Astrocyte (in vitro differentiated cells and primary cell): Measurements from ENCODE around the gene INO80. TPM values are rescaled to one million over a fixed set of nuclear protein-coding genes. Genes with fewer than 3 reads are reported as not detected.

ENCODE experiments used
- DNase-seq: peaks from one replicate; pipeline ENCODE4 v3.0.0-alpha.2; 2010; ENCODE audit warnings: low read depth
- FAIRE-seq: peaks from 2 replicates; lab custom pipeline; 2011; peaks lifted over from hg19 to GRCh38; lab: Jason Lieb, UNC
- H2AFZ ChIP-seq: 2 replicates; pipeline ENCODE4 v1.6.0; 2012; ENCODE audit warnings: low read depth, low read length, inconsistent platforms
- H3K27ac ChIP-seq: 2 replicates; pipeline ENCODE4 v1.5.1; 2011; ENCODE audit warnings: low read depth, low read length, inconsistent platforms
- H3K27me3 ChIP-seq: 2 replicates; pipeline ENCODE4 v1.6.0; 2011; ENCODE audit warnings: low read length, inconsistent platforms; ENCODE audit not compliant: insufficient read depth
- H3K36me3 ChIP-seq: 2 replicates; pipeline ENCODE4 v1.5.1; 2011; ENCODE audit warnings: low read length, inconsistent platforms; ENCODE audit not compliant: insufficient read depth
- H3K4me1 ChIP-seq: 2 replicates; pipeline ENCODE4 v1.5.1; 2011; ENCODE audit warnings: low read length, inconsistent platforms; ENCODE audit not compliant: insufficient read depth
- H3K4me2 ChIP-seq: 2 replicates; pipeline ENCODE4 v1.6.0; 2012; ENCODE audit warnings: low read length, inconsistent platforms
- H3K4me3 ChIP-seq: 2 replicates; pipeline ENCODE4 v1.5.1; 2011; ENCODE audit warnings: low read depth, mild to moderate bottlenecking, low read length, inconsistent platforms; ENCODE audit not compliant: insufficient read depth
- H3K79me2 ChIP-seq: 2 replicates; pipeline ENCODE4 v1.6.0; 2012; ENCODE audit warnings: mild to moderate bottlenecking, low read length, inconsistent platforms; ENCODE audit not compliant: insufficient read depth
- H3K9ac ChIP-seq: 2 replicates; pipeline ENCODE4 v1.6.0; 2012; ENCODE audit warnings: mild to moderate bottlenecking, low read length, inconsistent platforms
- H3K9me3 ChIP-seq: 2 replicates; pipeline ENCODE4 v1.5.1; 2012; ENCODE audit warnings: low read depth, mild to moderate bottlenecking, low read length, inconsistent platforms; ENCODE audit not compliant: insufficient read depth
- H4K20me1 ChIP-seq: 2 replicates; pipeline ENCODE4 v1.6.0; 2012; ENCODE audit warnings: low read length, inconsistent platforms; ENCODE audit not compliant: insufficient read depth
- H3K27ac Mint-ChIP-seq: one replicate; pipeline ENCODE4 v1.8.0; 2021; ENCODE audit warnings: mild to moderate bottlenecking, mixed read lengths; ENCODE audit not compliant: unreplicated experiment
- H3K27me3 Mint-ChIP-seq: one replicate; pipeline ENCODE4 v1.8.0; 2021; ENCODE audit warnings: low read depth, mixed read lengths; ENCODE audit not compliant: unreplicated experiment
- H3K36me3 Mint-ChIP-seq: one replicate; pipeline ENCODE4 v1.8.0; 2021; ENCODE audit warnings: low read depth, mixed read lengths; ENCODE audit not compliant: unreplicated experiment
- H3K4me1 Mint-ChIP-seq: one replicate; pipeline ENCODE4 v1.8.0; 2021; ENCODE audit warnings: low read depth, mixed read lengths; ENCODE audit not compliant: unreplicated experiment
- H3K4me3 Mint-ChIP-seq: one replicate; pipeline ENCODE4 v1.8.0; 2021; ENCODE audit warnings: mild to moderate bottlenecking, moderate library complexity, mixed read lengths; ENCODE audit not compliant: unreplicated experiment
- H3K9me3 Mint-ChIP-seq: one replicate; pipeline ENCODE4 v1.8.0; 2021; ENCODE audit warnings: mild to moderate bottlenecking, mixed read lengths; ENCODE audit not compliant: unreplicated experiment
- EZH2 ChIP-seq: IDR thresholded peaks from 2 replicates; pipeline ENCODE4 v1.6.1; 2012; ENCODE audit warnings: mild to moderate bottlenecking, low read length, inconsistent platforms; ENCODE audit not compliant: insufficient read depth
- total RNA-seq: library from RNA; stranded (reverse); gene quantifications from 2 replicates; pipeline ENCODE4 v1.2.1, GENCODE V29; 2021
- TF ChIP-seq, protein P1 (sequence below): IDR thresholded peaks from 2 replicates; pipeline ENCODE4 v1.5.1; 2011; ENCODE audit warnings: low read depth, mild to moderate bottlenecking, inconsistent platforms, low read length, moderate library complexity; ENCODE audit not compliant: insufficient read depth

INO80 gene
- total RNA-seq, 1 donor from 2014 or later, result 17.3 TPM

- H3K4me3 Mint-ChIP-seq, result peak overlapping the region; percentile 78
- peaks cover 4% of the 10 kb centered on the region for H3K9me3 Mint-ChIP-seq
- peak overlapping the region; percentile 96 for H3K4me2 ChIP-seq
- H3K9ac ChIP-seq, result peak overlapping the region; percentile 87
- no peaks in the 10 kb centered on the region for H3K79me2 ChIP-seq
- peaks cover 16% of the 10 kb centered on the region for H3K27me3 Mint-ChIP-seq
- FAIRE-seq, result no peak
- H2AFZ ChIP-seq, result peak overlapping the region; percentile 99
- peak overlapping the region; percentile 80 for H3K4me3 ChIP-seq
- peaks cover 13% of the 10 kb centered on the region for H3K36me3 Mint-ChIP-seq
- H3K4me1 Mint-ChIP-seq, result peaks cover 20% of the 10 kb centered on the region
- peaks cover 10% of the 10 kb centered on the region for H3K4me1 ChIP-seq
- H3K27me3 ChIP-seq, result no peaks in the 10 kb centered on the region
- peak overlapping the region; percentile 98 for H3K27ac Mint-ChIP-seq
- TF ChIP-seq, protein P1, sequence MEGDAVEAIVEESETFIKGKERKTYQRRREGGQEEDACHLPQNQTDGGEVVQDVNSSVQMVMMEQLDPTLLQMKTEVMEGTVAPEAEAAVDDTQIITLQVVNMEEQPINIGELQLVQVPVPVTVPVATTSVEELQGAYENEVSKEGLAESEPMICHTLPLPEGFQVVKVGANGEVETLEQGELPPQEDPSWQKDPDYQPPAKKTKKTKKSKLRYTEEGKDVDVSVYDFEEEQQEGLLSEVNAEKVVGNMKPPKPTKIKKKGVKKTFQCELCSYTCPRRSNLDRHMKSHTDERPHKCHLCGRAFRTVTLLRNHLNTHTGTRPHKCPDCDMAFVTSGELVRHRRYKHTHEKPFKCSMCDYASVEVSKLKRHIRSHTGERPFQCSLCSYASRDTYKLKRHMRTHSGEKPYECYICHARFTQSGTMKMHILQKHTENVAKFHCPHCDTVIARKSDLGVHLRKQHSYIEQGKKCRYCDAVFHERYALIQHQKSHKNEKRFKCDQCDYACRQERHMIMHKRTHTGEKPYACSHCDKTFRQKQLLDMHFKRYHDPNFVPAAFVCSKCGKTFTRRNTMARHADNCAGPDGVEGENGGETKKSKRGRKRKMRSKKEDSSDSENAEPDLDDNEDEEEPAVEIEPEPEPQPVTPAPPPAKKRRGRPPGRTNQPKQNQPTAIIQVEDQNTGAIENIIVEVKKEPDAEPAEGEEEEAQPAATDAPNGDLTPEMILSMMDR, result no peak
- TF ChIP-seq EZH2, result no peak
- H3K9me3 ChIP-seq, result no peaks in the 10 kb centered on the region
- no peak for DNase-seq
- H3K27ac ChIP-seq, result peak overlapping the region; percentile 80
- H3K36me3 ChIP-seq, result no peaks in the 10 kb centered on the region
- peaks cover 11% of the 10 kb centered on the region for H4K20me1 ChIP-seq
Observed at GRCh38 chr15:40952301-40952900, 163.7 kb downstream of the INO80 start.

GRCh38 chr15:40951764-40952163 lies 164.3 kb downstream of the INO80 start:
- Histone ChIP-seq H4K20me1 (peaks cover 8% of the 10 kb centered on the region), H3K9me3 (no peaks in the 10 kb centered on the region), H3K9ac (no peak overlapping the region), H3K79me2 (no peaks in the 10 kb centered on the region), H3K27ac (no peak overlapping the region), H3K27me3 (no peaks in the 10 kb centered on the region), H3K36me3 (no peaks in the 10 kb centered on the region), H3K4me2 (no peak overlapping the region), H3K4me1 (peaks cover 10% of the 10 kb centered on the region), H3K4me3 (no peak overlapping the region), H2AFZ (no peak overlapping the region)
- FAIRE-seq (no peak), DNase-seq (no peak)
- peaks cover 13% of the 10 kb centered on the region for H3K36me3 Mint-ChIP-seq
- peak overlapping the region; percentile 98 for H3K27ac Mint-ChIP-seq
- H3K4me3 Mint-ChIP-seq, result peak overlapping the region; percentile 78
- peaks cover 4% of the 10 kb centered on the region for H3K9me3 Mint-ChIP-seq
- peaks cover 18% of the 10 kb centered on the region for H3K4me1 Mint-ChIP-seq
- TF ChIP-seq EZH2, result no peak
- TF ChIP-seq, protein P1, result no peak
- H3K27me3 Mint-ChIP-seq, result peaks cover 16% of the 10 kb centered on the region

DNA sequence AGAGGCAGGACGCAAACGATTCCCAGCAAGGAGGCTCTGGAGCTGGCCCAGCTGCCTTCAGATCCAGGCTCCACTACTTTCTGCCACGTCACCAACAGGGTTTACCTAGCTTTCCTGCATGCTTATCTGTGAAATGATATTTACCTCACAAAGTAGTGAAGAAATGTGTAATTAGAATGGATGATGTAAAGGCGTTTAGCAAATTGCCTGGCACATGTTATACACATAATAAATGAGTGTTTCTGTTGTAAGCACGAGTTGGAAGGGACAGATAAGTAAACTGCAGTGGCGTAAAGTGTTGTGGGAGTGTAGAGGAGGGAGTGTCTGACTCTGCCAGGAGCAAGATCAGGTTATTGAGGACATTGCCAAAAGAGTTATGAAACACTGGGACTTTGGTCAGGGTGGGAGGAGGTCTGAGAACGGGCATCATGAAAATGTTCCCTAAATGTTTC lies 166.3 kb downstream of the INO80 start:
- no peak for FAIRE-seq
- H3K27ac Mint-ChIP-seq, result no peak overlapping the region

More for the DNA sequence above, 166.3 kb downstream of the INO80 start:
- Histone ChIP-seq H3K4me3 (no peak overlapping the region), H4K20me1 (no peaks in the 10 kb centered on the region), H2AFZ (no peak overlapping the region), H3K9ac (no peak overlapping the region), H3K27ac (no peak overlapping the region), H3K79me2 (no peaks in the 10 kb centered on the region), H3K9me3 (no peaks in the 10 kb centered on the region), H3K4me2 (no peak overlapping the region), H3K27me3 (no peaks in the 10 kb centered on the region), H3K4me1 (peaks cover 10% of the 10 kb centered on the region), H3K36me3 (no peaks in the 10 kb centered on the region)
- H3K4me3 Mint-ChIP-seq, result no peak overlapping the region
- TF ChIP-seq, protein P1, result no peak
- TF ChIP-seq EZH2, result no peak
- H3K4me1 Mint-ChIP-seq, result peaks cover 6% of the 10 kb centered on the region
- H3K27me3 Mint-ChIP-seq, result peaks cover 28% of the 10 kb centered on the region
- H3K36me3 Mint-ChIP-seq, result peaks cover 7% of the 10 kb centered on the region
- no peak for DNase-seq
- peaks cover 2% of the 10 kb centered on the region for H3K9me3 Mint-ChIP-seq
